LoVo (cell line): ENCODE data around the gene OGFR.

Source experiments
- DNase-seq: peaks from one replicate; pipeline ENCODE4 v3.0.0-alpha.2; 2016; ENCODE audit warnings: low spot score

The OGFR gene

DNA sequence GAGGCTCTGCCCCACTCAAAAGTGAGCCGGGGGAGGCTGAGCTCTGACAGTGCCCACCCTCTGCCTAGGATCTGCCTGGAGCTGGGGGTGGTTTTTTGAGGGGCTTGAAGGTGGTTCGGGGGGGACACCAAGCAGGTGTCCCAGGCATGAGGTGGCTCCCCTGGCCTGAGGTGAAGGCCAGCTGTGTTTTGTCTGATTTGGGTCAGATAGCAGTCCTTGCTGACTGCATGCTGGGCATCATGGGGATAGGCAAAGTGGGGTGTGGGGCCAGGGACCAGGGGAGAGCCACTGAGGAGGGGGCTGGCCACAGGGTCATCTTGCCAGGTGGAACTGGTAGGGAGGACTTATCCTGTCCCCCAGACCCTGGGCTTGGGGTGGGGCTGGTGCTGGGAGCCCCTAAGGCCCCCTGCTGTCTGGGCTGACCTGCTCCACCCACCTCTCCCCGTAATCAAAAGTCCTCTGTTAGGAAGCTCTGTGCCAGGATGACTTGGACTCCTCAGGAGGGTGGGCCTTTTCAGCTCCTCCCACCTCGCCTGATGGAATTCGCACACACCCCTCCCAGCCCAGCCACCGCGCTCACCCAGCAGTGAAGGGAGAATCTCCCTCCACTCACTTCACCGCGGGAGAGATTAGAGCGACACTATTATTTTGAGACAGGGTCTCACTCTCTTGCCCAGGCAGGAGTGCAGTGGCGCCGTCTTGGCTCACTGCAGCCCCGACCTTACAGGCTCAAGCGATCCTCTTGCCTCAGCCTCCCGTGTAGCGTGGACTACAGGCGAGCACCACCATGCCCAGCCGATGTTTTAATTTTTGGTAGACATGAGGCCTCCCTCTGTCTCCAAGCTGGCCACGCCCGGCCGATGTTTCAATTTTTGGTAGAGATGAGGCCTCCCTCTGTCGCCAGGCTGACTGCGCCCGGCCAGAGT is 10.7 kb downstream of the OGFR start:
- peak; percentile 59 for DNase-seq

DNA sequence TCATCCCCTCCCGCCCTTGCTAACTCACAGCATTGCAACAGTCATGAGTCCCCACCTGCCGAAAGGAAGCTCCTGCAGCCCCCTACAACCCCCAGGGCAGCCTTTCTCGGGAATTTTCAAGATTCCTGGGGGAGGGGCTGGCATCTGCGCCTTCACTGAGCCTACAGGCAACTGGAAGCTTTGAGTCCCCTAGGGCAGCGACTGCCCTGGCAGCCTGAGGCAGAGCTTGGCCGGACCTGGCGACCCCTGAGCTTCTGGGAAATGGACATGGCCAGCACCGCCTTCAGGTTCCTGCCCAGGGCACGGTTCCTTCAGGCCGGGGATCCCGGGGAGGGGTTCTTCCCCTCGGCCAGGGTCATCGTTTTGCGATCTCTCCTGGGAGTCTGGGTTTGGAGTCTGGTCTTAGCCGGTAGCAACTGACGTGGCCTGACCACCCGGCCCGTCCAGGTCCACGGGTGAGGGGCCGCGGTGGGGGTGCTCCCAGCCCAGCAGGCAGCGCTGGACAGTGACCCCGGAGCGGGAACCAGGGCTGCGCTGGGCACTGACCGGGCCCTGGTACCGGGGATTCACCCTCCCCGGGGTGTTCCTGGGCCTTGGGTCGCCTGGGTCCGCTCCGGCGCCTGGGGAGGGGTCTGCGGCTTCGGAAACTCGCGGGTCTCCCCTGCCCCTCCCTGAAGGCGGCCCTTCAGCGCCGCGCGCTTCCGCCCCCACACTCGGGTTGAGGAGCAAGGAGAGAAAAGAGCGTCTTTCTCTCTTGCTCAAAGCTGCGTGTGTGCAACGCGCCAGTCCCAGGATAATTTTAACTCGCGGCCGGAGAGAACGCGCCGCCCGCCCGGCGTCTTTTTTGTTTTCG is 11.6 kb downstream of the OGFR start:
- DNase-seq = no peak

- no peak for DNase-seq
These were observed 12.5 kb downstream of the OGFR start, which contains the start of gene COL9A3 for GRCh38 chr20:62816884-62817873. Gene COL9A3 (plus strand): TSS chr20:62817050. CDS start chr20:62817065, 15 bp downstream.

- DNase-seq = no peak
These were observed 13.4 kb downstream of the OGFR start for GRCh38 chr20:62817975-62818591.

- DNase-seq = peak; percentile 27
These were observed 14.2 kb downstream of the OGFR start for GRCh38 chr20:62818592-62819493.

GRCh38 chr20:62819494-62820174 is 15.0 kb downstream of the OGFR start:
- no peak for DNase-seq

GRCh38 chr20:62820208-62820961 is 15.8 kb downstream of the OGFR start:
- DNase-seq = no peak

DNA sequence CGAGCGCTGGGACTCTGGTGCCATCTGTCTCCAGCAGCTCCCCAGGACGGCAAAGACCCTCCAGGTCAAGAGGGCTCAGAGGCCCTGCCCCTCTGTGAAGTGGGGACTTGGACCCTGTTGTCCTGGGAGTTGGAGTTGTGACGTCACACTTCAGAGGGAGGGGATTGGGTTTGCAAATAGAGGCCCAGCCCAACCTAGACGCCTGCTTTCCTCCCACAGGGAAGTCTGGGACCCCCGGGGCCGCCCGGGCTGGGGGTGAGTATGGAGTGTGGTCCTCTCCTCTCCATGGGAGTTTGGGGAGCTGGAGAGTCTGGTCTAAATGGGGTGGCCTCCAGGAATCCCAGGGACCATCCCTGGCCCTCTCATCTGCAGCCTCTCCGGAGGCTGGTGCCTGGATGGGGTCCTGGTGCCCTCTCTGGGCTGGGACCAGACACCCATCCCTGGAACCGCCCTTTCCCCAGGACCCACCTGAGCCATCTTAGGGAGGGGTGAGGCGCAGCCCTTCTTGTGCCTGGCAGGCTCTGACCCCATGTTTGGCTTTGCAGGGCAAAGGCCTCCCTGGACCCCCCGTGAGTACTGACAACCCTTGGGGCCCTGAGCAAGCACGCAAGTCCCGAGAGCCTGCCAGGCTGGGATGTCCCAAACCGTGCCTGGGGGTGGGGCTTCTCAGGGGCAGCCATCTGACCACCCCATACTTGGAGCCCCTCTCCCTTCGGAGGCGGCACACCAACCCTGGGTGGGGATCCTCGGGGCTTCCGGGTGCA is 16.5 kb downstream of the OGFR start:
- DNase-seq = no peak

DNA sequence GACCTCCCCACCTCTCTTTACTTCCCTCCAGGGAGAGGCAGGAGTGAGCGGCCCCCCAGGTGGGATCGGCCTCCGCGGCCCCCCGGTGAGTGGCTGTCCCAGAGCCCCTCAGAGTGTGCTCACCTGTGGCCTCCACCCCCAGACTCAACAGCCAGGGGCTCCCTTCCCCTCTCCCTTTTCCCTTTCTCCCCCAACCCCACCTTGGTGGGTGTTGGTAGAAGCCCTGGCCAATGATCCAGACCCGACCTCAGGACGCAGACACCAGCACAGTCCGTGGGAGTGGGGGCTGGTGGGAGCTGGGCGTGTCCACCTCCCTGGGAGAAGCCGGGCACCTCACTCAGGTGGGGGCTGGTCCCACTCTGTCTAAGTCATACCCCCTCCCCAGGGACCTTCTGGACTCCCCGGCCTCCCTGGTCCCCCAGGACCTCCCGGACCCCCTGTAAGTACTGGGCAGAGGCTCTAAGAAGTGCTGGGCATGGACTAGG is 17.1 kb downstream of the OGFR start:
- no peak for DNase-seq

- DNase-seq = no peak
These were observed 17.7 kb downstream of the OGFR start for GRCh38 chr20:62822239-62822787.

GRCh38 chr20:62822788-62823651 is 18.4 kb downstream of the OGFR start:
- no peak for DNase-seq

DNA sequence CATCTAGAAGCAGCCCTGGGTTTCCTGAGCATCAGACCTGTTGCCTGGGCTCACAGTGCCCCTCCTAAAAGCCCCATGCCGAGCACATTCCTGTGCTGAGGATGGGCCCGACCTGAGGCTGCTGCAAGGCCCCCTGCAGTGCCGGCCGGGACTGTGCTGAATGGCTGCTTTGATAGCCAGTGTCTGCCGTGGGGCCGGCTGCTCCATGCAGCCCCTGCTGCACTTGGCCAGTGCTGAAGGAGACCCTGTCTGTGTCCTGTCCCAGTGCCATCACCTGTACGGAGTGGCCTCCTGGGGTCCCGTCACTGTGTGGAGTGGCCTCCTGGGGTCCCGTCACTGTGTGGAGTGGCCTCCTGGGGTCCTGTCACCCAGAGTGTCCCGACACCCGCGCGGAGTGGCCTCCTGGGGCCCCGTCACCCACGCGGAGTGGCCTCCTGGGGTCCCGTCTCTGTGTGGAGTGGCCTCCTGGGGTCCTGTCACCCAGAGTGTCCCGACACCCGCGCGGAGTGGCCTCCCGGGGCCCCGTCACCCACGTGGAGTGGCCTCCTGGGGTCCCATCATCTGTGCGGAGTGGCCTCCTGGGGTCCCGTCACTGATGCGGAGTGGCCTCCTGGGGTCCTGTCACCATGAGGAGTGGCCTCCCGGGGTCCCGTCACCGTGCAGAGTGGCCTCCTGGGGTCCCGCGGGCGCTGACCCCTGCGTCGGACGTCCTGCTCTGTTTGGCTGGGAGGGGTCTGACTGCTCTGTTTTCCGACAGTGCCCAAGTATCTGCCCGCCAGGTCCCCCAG is 19.2 kb downstream of the OGFR start:
- DNase-seq = no peak

DNA sequence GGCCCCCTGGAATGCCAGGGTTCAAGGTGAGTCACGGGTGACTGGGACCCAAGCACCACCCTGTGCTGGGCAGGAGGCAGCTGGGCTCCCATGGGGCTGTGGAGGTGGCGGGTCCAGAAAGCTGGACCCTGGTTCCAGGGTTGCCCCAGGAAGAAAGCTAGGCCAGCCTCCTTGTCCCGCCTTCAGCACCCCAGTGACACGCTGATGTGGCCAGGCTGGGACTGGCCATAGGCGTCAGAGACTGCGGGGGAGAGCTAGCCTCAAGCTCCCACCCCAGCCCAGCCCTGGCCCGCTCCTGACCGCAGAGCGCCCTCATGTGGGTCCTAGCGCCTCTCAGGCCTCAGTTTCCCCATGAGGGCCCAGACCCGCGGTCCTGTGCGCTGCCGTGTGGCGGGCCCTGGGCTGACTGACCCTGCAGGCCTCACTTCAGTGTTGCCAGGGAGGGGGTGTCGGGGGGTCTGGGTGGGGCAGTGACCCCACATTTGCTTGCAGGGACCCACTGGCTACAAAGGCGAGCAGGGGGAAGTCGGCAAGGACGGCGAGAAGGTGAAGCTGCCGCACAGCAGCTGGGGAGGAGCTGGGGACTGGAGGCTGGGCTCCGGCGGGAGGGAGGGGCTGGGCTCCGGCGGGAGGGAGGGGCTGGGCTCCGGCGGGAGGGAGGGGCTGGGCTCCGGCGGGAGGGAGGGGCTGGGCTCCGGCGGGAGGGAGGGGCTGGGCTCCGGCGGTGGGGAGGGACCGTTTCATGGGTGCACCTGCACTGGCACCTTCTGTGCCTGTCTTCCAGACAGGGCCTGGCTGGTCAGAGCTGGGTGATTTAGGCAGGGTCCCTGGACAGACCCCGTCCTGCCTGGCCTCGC is 20.1 kb downstream of the OGFR start:
- peak; percentile 19 for DNase-seq

GRCh38 chr20:62825333-62825985 is 20.8 kb downstream of the OGFR start:
- no peak for DNase-seq
